ENCODE data around the gene MLXIP. TPM values are rescaled to one million over a fixed set of nuclear protein-coding genes. Genes with fewer than 3 reads are reported as not detected.
"Not testable (repeated sequence)": the region's sequence is repeated elsewhere in the genome, so short reads cannot be mapped to it uniquely, and the experiment has no call there.

The MLXIP gene
- 57.6 and 59.2 TPM in 2 replicates for total RNA-seq

GRCh38 chr12:122078141-122079032 lies at the start of gene MLXIP:
Gene MLXIP (plus strand): TSS chr12:122078756. CDS start chr12:122078854, 98 bp downstream.
- intact Hi-C loops (cut with micrococcal nuclease): loop anchor here (1.0 to 10.0 kb wide), 9 partner anchors 24 to 896 kb away; partner anchors contain the start of genes DIABLO, KNTC1, OGFOD2 and RSRC2

GRCh38 chr12:122028905-122029560 lies 49.5 kb upstream of the MLXIP start:
- intact Hi-C loops (cut with micrococcal nuclease): no loop called here

DNA sequence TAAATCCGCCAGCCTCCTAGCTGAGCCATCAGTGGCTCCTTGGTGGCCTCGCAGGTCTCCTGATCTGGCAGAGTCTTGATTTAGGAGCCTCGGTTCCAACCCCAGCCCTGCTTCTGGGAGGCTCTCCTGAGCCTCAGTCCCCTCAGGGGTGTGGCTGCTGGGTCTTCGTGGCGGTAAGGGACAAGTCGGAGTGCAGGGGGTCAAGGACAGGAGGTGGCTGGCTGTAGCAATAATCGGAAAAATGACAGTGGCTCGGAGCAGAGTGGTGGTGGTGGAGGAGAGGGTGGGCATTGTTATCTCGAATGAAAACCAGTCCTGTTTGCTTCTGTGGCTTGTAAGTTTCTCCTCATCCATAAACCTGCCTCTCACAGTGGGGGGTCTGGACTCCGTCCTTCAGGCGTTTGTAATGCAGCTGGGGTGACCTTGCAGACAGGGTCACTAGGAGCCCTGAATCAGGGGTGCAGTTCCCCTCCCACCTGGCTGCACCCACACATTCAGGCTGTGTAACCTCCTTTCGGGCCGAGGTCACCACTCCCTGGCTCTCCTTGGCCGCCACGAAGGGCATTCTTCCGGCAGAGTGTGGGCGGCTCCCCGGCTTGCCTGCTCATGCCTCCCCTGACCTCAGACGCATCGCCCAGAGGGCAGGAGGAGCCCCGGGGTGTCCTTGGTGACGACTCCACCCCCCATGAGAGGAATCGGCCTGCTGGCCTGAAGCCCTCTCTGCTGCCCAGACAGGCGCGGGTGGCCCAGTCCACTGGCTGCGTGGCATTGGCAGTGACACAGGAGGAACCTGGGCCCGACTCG lies 48.7 kb upstream of the MLXIP start:
- intact Hi-C loops (cut with micrococcal nuclease): no loop called here

DNA sequence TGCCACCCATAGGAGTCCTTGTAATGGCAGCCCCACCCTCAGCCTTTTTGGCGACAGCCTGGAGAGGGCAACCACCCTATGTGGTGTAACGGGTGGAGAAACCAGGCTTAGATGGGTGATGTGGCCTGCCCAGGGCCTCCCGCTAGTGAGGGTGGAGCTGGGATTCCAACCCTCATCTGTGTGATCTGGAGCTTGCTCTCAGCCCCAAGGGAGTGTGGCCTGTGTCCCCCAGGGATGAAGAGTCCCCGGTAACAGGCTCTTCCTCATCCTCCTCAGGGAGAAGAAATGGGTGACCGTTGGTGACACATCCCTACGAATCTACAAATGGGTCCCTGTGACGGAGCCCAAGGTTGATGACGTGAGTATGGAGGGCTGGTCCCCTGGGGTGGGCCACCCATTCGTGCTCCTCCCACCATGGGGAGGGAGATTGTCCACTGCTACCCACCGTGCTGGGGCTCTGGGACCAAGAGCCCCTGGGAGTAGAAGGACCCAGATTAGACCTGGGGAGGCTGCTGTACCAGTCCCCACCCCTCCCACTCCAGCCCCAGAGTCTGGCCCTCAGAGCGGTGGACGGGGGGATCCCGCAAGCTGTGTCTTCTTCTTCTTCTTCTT lies 48.0 kb upstream of the MLXIP start:
- intact Hi-C loops (cut with micrococcal nuclease): no loop called here

- intact Hi-C loops (cut with micrococcal nuclease): no loop called here
Observed at GRCh38 chr12:122031342-122032216, 47.0 kb upstream of the MLXIP start.

DNA sequence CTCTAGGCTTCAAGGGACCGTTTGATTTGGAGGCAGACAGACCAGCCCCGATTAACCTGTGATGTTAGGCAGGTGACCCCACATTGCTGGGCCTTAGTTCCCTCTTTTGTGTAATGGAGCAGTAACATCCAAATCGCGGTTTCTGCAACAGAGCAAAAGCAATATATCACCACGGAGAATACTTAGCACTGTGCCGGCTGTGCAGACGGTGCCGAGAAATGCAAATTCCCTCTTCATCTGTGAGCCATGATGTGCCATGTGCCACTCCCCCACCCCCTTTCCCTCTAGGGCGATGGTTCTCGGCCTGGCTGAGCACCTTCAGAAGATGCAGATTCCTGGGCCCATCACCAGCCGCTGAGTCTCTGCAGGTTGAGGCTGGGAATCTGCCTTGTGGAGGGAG lies 46.0 kb upstream of the MLXIP start:
- intact Hi-C loops (cut with micrococcal nuclease): no loop called here

- intact Hi-C loops (cut with micrococcal nuclease): no loop called here
Observed at GRCh38 chr12:122035292-122035691, 43.3 kb upstream of the MLXIP start.

GRCh38 chr12:122036153-122036552 lies 42.4 kb upstream of the MLXIP start:
- intact Hi-C loops (cut with micrococcal nuclease): no loop called here

DNA sequence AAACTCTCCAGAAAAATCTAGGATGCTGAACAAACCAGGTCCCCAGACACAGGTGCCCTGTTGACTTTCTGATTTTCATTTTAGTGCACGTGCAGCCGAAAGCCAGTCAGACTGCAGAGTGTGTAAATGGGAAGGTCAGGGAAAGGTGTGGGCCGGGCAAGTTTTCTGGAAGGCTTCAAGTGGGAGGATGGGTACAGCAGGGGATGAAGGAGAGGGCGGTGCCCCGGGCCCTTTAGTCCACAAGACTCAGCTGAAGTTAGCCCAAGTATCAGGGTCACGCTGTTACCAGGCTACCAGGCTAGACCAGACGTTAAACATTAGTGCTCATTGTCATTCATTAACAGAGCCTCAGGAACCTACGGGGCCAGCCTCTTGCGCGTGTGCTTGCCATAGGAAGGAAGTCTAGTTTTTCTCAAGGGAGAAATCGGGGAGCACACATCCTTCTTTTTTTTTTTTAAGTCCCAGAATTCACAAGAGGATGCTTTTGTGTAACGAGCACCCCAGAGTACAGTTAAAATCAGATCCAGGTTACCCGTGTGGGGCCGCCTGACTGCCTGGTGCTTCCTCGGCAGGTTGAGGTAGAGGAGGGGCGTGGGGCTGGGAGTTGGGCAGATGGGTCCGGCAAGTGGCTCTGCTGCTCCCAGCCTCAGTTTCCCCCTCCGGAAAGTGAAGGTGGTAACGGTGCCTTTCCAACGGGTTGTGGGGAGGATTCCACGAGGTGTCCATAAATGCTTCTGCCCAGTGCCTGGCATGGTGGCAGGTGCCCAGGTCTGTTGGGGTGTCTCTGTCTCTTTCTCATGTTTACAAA lies 37.8 kb upstream of the MLXIP start:
- intact Hi-C loops (cut with micrococcal nuclease): no loop called here

- intact Hi-C loops (cut with micrococcal nuclease): not testable (repeated sequence)
Observed at GRCh38 chr12:122041458-122041857, 37.1 kb upstream of the MLXIP start.

DNA sequence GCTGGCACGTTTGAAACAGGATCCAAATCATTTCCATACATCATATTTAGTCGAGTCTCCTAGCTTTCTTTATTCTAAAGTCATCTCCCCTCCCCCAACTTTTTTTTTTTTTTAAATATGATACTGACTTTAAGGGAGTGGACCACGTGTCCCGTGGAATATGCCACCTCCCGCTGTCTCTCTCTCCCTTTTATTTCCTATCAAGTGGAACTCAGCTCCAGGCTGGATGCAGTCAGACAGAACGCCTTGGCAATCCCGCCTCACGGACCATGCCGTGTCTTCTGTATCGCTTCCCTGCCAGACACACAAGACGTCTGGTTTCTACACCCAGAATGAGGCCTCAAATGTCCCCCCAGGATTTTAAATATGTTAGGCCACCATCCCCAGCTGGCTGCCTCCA lies 35.6 kb upstream of the MLXIP start:
- intact Hi-C loops (cut with micrococcal nuclease): no loop called here

DNA sequence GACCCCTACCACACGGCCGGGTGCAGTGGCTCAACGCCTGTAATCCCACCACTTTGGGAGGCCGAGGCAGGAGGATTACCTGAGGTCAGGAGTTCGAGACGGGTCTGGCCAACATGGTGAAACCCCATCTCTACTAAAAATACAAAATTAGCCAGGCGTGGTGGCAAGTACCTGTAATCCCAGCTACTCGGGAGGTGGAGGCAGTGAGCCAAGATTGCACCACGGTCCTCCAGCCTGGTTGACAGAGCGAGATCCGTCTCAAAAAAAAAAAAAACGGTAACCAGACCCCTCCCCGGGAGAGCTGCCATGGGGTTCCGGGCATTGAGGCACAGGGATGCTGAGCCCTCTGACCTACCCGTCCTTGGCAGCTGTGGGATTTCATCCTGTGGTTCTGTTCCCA lies 35.1 kb upstream of the MLXIP start:
- intact Hi-C loops (cut with micrococcal nuclease): no loop called here

DNA sequence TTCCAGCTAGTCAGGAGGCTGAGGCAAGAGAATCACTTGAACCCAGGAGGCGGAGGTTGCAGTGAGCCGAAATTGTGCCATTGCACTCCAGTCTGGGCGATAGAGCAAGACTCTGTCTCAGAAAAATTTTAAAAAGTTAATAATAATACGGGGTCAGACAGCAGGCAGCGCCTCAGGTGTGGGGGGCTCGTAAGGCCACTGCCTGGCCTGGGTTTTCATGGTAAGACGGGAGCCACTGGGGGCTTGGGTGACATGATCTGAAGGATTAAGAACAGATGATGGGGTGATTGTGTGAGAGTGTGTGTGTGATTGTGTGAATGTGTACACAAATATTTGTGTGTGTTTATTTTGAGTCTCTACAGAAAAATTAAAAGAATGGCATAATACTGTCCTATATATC lies 33.3 kb upstream of the MLXIP start:
- intact Hi-C loops (cut with micrococcal nuclease): no loop called here

DNA sequence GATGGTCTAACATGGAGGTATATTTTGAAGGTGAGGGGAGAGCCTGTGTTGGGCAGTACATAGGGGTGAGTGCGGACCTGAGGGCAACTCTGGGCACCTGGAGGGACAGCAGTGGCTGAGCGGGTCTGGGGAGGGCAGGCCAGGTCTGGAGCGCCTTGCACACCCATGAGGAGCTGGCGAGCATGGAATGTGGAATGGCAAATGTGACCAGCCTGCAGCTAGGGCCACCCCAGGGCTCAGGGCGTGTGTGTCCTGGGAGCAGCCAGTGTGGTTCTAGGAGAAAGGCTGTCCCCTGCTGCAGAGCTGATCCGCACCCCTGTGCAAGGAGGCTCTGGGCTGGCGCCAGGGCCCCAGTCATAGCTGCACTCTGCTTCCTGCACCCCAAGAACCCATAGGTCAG lies 32.4 kb upstream of the MLXIP start:
- intact Hi-C loops (cut with micrococcal nuclease): no loop called here

DNA sequence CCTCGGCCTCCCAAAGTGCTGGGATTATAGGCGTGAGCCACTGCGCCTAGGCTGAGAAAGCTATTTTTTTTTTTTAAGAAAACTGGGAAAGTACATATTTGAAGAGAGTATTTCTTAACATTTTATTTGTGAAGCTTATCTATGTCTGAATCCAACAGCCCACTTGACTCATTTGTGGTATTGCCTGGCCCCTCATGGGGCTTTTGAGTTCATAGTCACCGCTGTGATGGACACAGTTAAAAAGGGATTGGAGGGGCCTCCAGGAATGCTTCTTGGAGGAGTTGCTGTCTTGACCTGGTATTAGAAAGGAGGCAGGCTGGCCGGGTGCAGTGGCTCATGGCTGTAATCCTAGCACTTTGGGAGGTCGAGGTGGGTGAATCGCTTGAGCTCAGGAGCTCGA lies 30.4 kb upstream of the MLXIP start:
- intact Hi-C loops (cut with micrococcal nuclease): no loop called here

- intact Hi-C loops (cut with micrococcal nuclease): no loop called here
Observed at GRCh38 chr12:122049827-122050226, 28.7 kb upstream of the MLXIP start.

- intact Hi-C loops (cut with micrococcal nuclease): no loop called here
Observed at GRCh38 chr12:122050706-122051105, 27.9 kb upstream of the MLXIP start.

DNA sequence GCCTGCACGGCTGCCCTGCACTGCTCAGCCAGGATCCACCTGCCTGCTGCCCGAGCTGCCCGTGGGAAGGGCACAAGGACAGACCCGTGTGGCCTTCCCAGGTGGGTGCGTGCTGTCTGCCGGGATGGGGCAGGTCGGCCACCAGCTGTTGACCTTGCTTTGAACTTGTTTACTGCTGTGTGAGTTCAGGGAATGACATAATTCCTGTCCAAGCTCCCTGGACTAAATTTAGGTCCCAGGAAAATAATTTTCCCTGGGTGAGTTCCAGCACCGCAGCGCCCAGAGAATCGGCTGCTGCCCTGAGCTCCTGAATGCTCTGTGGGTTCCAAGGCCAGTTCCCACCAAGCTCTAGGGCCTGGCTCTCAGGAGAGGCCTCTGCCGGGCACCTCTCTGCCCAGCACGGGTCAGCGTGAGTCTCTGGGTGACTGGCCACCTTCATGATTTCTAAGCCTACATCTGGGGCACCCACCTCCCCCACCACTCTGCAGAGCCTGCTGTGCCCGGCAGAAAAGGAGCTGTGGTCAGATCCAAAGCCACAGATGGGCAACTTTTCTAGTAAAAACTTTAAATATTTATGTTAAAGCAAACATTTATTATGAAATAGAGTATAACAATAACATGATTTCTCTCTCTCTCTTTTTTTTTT lies 27.2 kb upstream of the MLXIP start:
- intact Hi-C loops (cut with micrococcal nuclease): no loop called here

DNA sequence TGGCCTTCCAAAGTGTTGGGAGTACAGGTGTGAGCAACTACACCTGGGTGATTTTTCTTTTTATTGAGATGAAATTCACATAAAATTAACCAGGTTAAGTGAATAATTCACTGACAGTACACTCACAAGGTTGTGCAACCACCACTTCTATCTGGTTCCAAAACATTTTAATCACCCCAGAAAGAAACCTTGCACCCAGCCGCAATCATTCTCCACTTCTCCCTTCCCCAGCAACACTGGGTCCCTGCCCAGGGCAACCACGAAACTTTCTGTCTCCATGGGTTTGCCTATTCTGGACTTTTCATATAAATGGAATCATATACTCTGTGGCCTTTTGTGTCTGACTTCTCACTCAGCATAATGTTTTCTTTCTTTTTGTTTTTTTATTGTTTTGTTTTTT lies 26.3 kb upstream of the MLXIP start:
- intact Hi-C loops (cut with micrococcal nuclease): no loop called here

Measured in T-helper 1 cell treated with Interleukin-12 subunit alpha and Interleukin-12 subunit beta and Interleukin-4 antibody, amounts not matched to agents 30 ng/mL and 1 ng/mL, for 36 hours (primary cell).